Activated CD8-positive, alpha-beta memory T cell treated with anti-CD3 and anti-CD28 coated beads, Interleukin-2, amount 10 ng/mL, durations not matched to agents 7 days and 5 days (primary cell): ENCODE measurements around the gene DSTYK. TPM values are rescaled to one million over a fixed set of nuclear protein-coding genes. Genes with fewer than 3 reads are reported as not detected.
A peak's percentile ranks its signal among the peaks of the same experiment; 100 is the strongest.
"Not testable (repeated sequence)": the region's sequence is repeated elsewhere in the genome, so short reads cannot be mapped to it uniquely, and the experiment has no call there.

Source experiments
- ATAC-seq: fragments of 150-1000 bp; cut with Tn5 transposase; one replicate; pipeline ENCODE4 v1.10.0; 2021; ENCODE audit warnings: moderate library complexity
- CTCF ChIA-PET: fragments of 350-600 bp; sonication (Branson Sonifier 250); formaldehyde crosslinking; loops from one replicate; lab custom pipeline; 2021; ENCODE audit warnings: antibody characterized with exemption; lab: Charles Lee
- DNase-seq: peaks from one replicate; pipeline ENCODE4 v3.0.0-alpha.2; 2020
- H3K27ac Mint-ChIP-seq: one replicate; pipeline ENCODE4 v1.8.0; 2021; ENCODE audit warnings: mild to moderate bottlenecking, mixed read lengths
- H3K27me3 Mint-ChIP-seq: one replicate; pipeline ENCODE4 v1.8.0; 2021; ENCODE audit warnings: mixed read lengths
- H3K36me3 Mint-ChIP-seq: one replicate; pipeline ENCODE4 v1.8.0; 2021; ENCODE audit warnings: mild to moderate bottlenecking, mixed read lengths
- H3K4me1 Mint-ChIP-seq: one replicate; pipeline ENCODE4 v1.8.0; 2021; ENCODE audit warnings: mixed read lengths
- H3K4me3 Mint-ChIP-seq: one replicate; pipeline ENCODE4 v1.8.0; 2021; ENCODE audit warnings: mild to moderate bottlenecking, moderate library complexity, mixed read lengths
- H3K9me3 Mint-ChIP-seq: one replicate; pipeline ENCODE4 v1.8.0; 2022; ENCODE audit warnings: low read depth, mixed read lengths
- total RNA-seq, 2 experiments: library from RNA; stranded (reverse); gene quantifications; one replicate each; pipeline ENCODE4 v1.2.3, GENCODE V29; 2021

DSTYK gene
- total RNA-seq, 2 experiments from 2014 or later, result 8.7 to 11.6 TPM

- H3K4me3 Mint-ChIP-seq, result no peak overlapping the region
- ATAC-seq (no peak), DNase-seq (peak; percentile 39)
- H3K36me3 Mint-ChIP-seq, result no peaks in the 10 kb centered on the region
- CTCF ChIA-PET, result interaction anchor here (1.0 to 4.6 kb wide), 3 partner anchors 9 to 18 kb away, joined by 3 to 28 read pairs (median 20); partner anchors contain the start of gene TMCC2
- no peaks in the 10 kb centered on the region for H3K9me3 Mint-ChIP-seq
- no peak overlapping the region for H3K27ac Mint-ChIP-seq
- peaks cover 21% of the 10 kb centered on the region for H3K27me3 Mint-ChIP-seq
- H3K4me1 Mint-ChIP-seq, result peaks cover 11% of the 10 kb centered on the region
Measured at GRCh38 chr1:205237526-205238484, 26.3 kb upstream of the DSTYK start.

GRCh38 chr1:205236951-205237475 lies 25.5 kb upstream of the DSTYK start:
- Mint-ChIP-seq H3K4me3 (no peak overlapping the region), H3K27ac (no peak overlapping the region), H3K27me3 (peaks cover 21% of the 10 kb centered on the region), H3K36me3 (no peaks in the 10 kb centered on the region), H3K9me3 (no peaks in the 10 kb centered on the region), H3K4me1 (peaks cover 19% of the 10 kb centered on the region)
- ATAC-seq (no peak), DNase-seq (peak; percentile 23)
- CTCF ChIA-PET, result interaction anchor here (1.9 to 4.6 kb wide), 4 partner anchors 8 to 295 kb away, joined by 3 to 28 read pairs (median 14); partner anchors contain the start of gene TMCC2

- Mint-ChIP-seq H3K36me3 (no peaks in the 10 kb centered on the region), H3K27me3 (peaks cover 21% of the 10 kb centered on the region), H3K9me3 (no peaks in the 10 kb centered on the region), H3K27ac (no peak overlapping the region), H3K4me1 (peaks cover 23% of the 10 kb centered on the region), H3K4me3 (no peak overlapping the region)
- CTCF ChIA-PET, result interaction anchor here (1.9 to 4.5 kb wide), 4 partner anchors 8 to 294 kb away, joined by 3 to 20 read pairs (median 6); partner anchors contain the start of gene TMCC2
- ATAC-seq (no peak), DNase-seq (peak; percentile 38)
Measured at GRCh38 chr1:205236526-205236925, 25.0 kb upstream of the DSTYK start.

GRCh38 chr1:205235951-205236350 lies 24.4 kb upstream of the DSTYK start:
- H3K4me3 Mint-ChIP-seq, result no peak overlapping the region
- ATAC-seq (no peak), DNase-seq (peak; percentile 1)
- no peak overlapping the region for H3K27ac Mint-ChIP-seq
- H3K36me3 Mint-ChIP-seq, result no peaks in the 10 kb centered on the region
- H3K4me1 Mint-ChIP-seq, result peaks cover 25% of the 10 kb centered on the region
- CTCF ChIA-PET, result interaction anchor here (1.9 to 2.3 kb wide), 3 partner anchors 20 to 294 kb away, joined by 3 to 8 read pairs (median 5); no protein-coding TSS in a partner anchor
- peaks cover 21% of the 10 kb centered on the region for H3K27me3 Mint-ChIP-seq
- no peaks in the 10 kb centered on the region for H3K9me3 Mint-ChIP-seq

GRCh38 chr1:205233986-205234385 lies 22.5 kb upstream of the DSTYK start:
- peaks cover 18% of the 10 kb centered on the region for H3K27me3 Mint-ChIP-seq
- H3K9me3 Mint-ChIP-seq, H3K36me3 Mint-ChIP-seq, H3K27ac Mint-ChIP-seq, ATAC-seq, H3K4me3 Mint-ChIP-seq: not testable (repeated sequence)
- peaks cover 40% of the 10 kb centered on the region for H3K4me1 Mint-ChIP-seq
- CTCF ChIA-PET, result interaction anchor here (10.6 kb wide), 1 partner anchor 23 kb away, joined by 207 read pairs; no protein-coding TSS in a partner anchor
- peak; percentile 4 for DNase-seq

- CTCF ChIA-PET, result interaction anchor here (0.7 to 10.6 kb wide), 3 partner anchors 24 to 172 kb away, joined by 4 to 207 read pairs (median 4); no protein-coding TSS in a partner anchor
- H3K27ac Mint-ChIP-seq, result no peak overlapping the region
Measured at GRCh38 chr1:205232945-205233397, 21.5 kb upstream of the DSTYK start.

GRCh38 chr1:205232127-205232820 lies 20.8 kb upstream of the DSTYK start:
- ATAC-seq, result no peak
- Mint-ChIP-seq H3K4me1 (peaks cover 46% of the 10 kb centered on the region), H3K36me3 (no peaks in the 10 kb centered on the region), H3K4me3 (no peak overlapping the region), H3K27ac (no peak overlapping the region), H3K9me3 (no peaks in the 10 kb centered on the region), H3K27me3 (peaks cover 18% of the 10 kb centered on the region)
- CTCF ChIA-PET, result interaction anchor here (1.4 to 10.6 kb wide), 2 partner anchors 25 to 171 kb away, joined by 4 to 207 read pairs; no protein-coding TSS in a partner anchor
- no peak for DNase-seq

More at GRCh38 chr1:205232945-205233397, 21.5 kb upstream of the DSTYK start:
- Mint-ChIP-seq H3K27me3 (peaks cover 22% of the 10 kb centered on the region), H3K4me3 (no peak overlapping the region), H3K4me1 (peaks cover 46% of the 10 kb centered on the region), H3K36me3 (no peaks in the 10 kb centered on the region), H3K9me3 (no peaks in the 10 kb centered on the region)
- ATAC-seq (no peak), DNase-seq (no peak)

GRCh38 chr1:205230982-205231381 lies 19.5 kb upstream of the DSTYK start:
- H3K4me3 Mint-ChIP-seq, result no peak overlapping the region
- H3K4me1 Mint-ChIP-seq, result peaks cover 52% of the 10 kb centered on the region
- H3K36me3 Mint-ChIP-seq, result no peaks in the 10 kb centered on the region

GRCh38 chr1:205229916-205230700 lies 18.6 kb upstream of the DSTYK start:
- Mint-ChIP-seq H3K4me3 (peak overlapping the region; percentile 91), H3K27me3 (peaks cover 31% of the 10 kb centered on the region), H3K9me3 (no peaks in the 10 kb centered on the region), H3K36me3 (no peaks in the 10 kb centered on the region), H3K4me1 (peaks cover 52% of the 10 kb centered on the region), H3K27ac (no peak overlapping the region)
- no peak for ATAC-seq
- CTCF ChIA-PET, result interaction anchor here (0.9 to 10.6 kb wide), 20 partner anchors 9 to 258 kb away, joined by 3 to 207 read pairs (median 6); partner anchors contain the start of genes DSTYK and RBBP5
- DNase-seq, result no peak

More at GRCh38 chr1:205230982-205231381, 19.5 kb upstream of the DSTYK start:
- CTCF ChIA-PET, result interaction anchor here (1.2 to 10.6 kb wide), 5 partner anchors 15 to 104 kb away, joined by 3 to 207 read pairs (median 8); no protein-coding TSS in a partner anchor
- Mint-ChIP-seq H3K9me3 (no peaks in the 10 kb centered on the region), H3K27ac (no peak overlapping the region), H3K27me3 (peaks cover 22% of the 10 kb centered on the region)
- no peak for DNase-seq
- ATAC-seq, result no peak

- H3K4me3 Mint-ChIP-seq, result peak overlapping the region; percentile 91
- peak; percentile 78 for DNase-seq
- H3K27ac Mint-ChIP-seq, result peak overlapping the region; percentile 24
- H3K4me1 Mint-ChIP-seq, result peaks cover 52% of the 10 kb centered on the region
- H3K36me3 Mint-ChIP-seq, result no peaks in the 10 kb centered on the region
- CTCF ChIA-PET, result interaction anchor here (0.9 to 10.6 kb wide), 26 partner anchors 9 to 257 kb away, joined by 3 to 207 read pairs (median 6); partner anchors contain the start of genes DSTYK and RBBP5
- no peaks in the 10 kb centered on the region for H3K9me3 Mint-ChIP-seq
- H3K27me3 Mint-ChIP-seq, result peaks cover 38% of the 10 kb centered on the region
- ATAC-seq, result peak; percentile 48
Measured at GRCh38 chr1:205229399-205229871, 17.9 kb upstream of the DSTYK start.

- peak; percentile 31 for ATAC-seq
- H3K9me3 Mint-ChIP-seq, result no peaks in the 10 kb centered on the region
- CTCF ChIA-PET, result interaction anchor here (0.6 to 10.6 kb wide), 27 partner anchors 10 to 493 kb away, joined by 3 to 207 read pairs (median 5); partner anchors contain the start of genes DSTYK, NUAK2 and RBBP5
- peaks cover 48% of the 10 kb centered on the region for H3K27me3 Mint-ChIP-seq
- no peak overlapping the region for H3K27ac Mint-ChIP-seq
- H3K4me3 Mint-ChIP-seq, result peak overlapping the region; percentile 91
- DNase-seq, result no peak
- H3K4me1 Mint-ChIP-seq, result peaks cover 49% of the 10 kb centered on the region
- no peaks in the 10 kb centered on the region for H3K36me3 Mint-ChIP-seq
Measured at GRCh38 chr1:205228093-205228521, 16.6 kb upstream of the DSTYK start.
